ENCODE data around the gene ZNF787. TPM values are rescaled to one million over a fixed set of nuclear protein-coding genes. Genes with fewer than 3 reads are reported as not detected.

The ZNF787 gene
- total and polyA plus RNA-seq, 2 donors (not counting 3 experiments of a cell fraction or from before 2014, with no cell fraction given): 11.6 to 32.7 TPM

- no peak for DNase-seq (ENCODE audit: low read depth, low spot score)
- no peak for FAIRE-seq
- TF ChIP-seq GATA2 (IDR thresholded peaks at IDR 0.05; ENCODE audit: insufficient read depth, insufficient read length, low read depth, low read length): no peak
- no peak for TF ChIP-seq EZH2 (IDR thresholded peaks at IDR 0.05; ENCODE audit: borderline replicate concordance, low read depth, low read length, severe bottlenecking)
- no peak for TF ChIP-seq POLR2AphosphoS5 (IDR thresholded peaks at IDR 0.05; ENCODE audit: insufficient read depth, low read depth, low read length)
- TF ChIP-seq JUN (IDR thresholded peaks at IDR 0.05; ENCODE audit: borderline replicate concordance, insufficient read depth, insufficient read length, low read depth): no peak
- TF ChIP-seq MAX (IDR thresholded peaks at IDR 0.05; ENCODE audit: insufficient read depth, insufficient read length): no peak
- TF ChIP-seq FOS (IDR thresholded peaks at IDR 0.05; ENCODE audit: borderline replicate concordance, insufficient read depth, low read length): no peak
- no peak for TF ChIP-seq POLR2A (IDR thresholded peaks at IDR 0.05; ENCODE audit: low read depth, low read length)
- no peak for TF ChIP-seq CTCF (IDR thresholded peaks at IDR 0.05; ENCODE audit: extremely low read depth in 1 of 2, insufficient read depth in 1 of 2, low read depth in 1 of 2, low read length in 2 of 2)
- TF ChIP-seq MYC (IDR thresholded peaks at IDR 0.05; ENCODE audit: low read depth, low read length): no peak
- Histone ChIP-seq H3K4me3 (replicated peaks in 1 of 3; ENCODE audit: insufficient read depth in 1 of 3, low read depth in 1 of 3, low read length in 3 of 3) (no peak overlapping the region), H3K36me3 (ENCODE audit: control insufficient read depth in 2 of 2, extremely low read depth in 1 of 2, insufficient read depth in 2 of 2, low read length in 2 of 2) (no peaks in the 10 kb centered on the region), H3K4me2 (ENCODE audit: insufficient read depth, low read length) (no peak overlapping the region), H3K9ac (replicated peaks; ENCODE audit: extremely low read depth, insufficient read depth, low read length) (no peak overlapping the region), H4K20me1 (replicated peaks; ENCODE audit: control insufficient read depth, extremely low read depth, insufficient read depth, low read length) (no peaks in the 10 kb centered on the region), H3K27ac (ENCODE audit: insufficient read depth, low read depth, low read length) (no peak overlapping the region), H2AFZ (ENCODE audit: low read depth, low read length) (no peak overlapping the region), H3K27me3 (ENCODE audit: control insufficient read depth in 2 of 2, insufficient read depth in 2 of 2, low read length in 2 of 2) (no peaks in the 10 kb centered on the region), H3K4me1 (ENCODE audit: control insufficient read depth, extremely low read depth, insufficient read depth, low read length) (peaks cover 7% of the 10 kb centered on the region), H3K79me2 (ENCODE audit: control insufficient read depth, insufficient read depth, low read length) (no peaks in the 10 kb centered on the region), H3K9me3 (replicated peaks; ENCODE audit: control insufficient read depth, insufficient read depth, low read length) (no peaks in the 10 kb centered on the region), H3K9me1 (replicated peaks; ENCODE audit: control insufficient read depth, extremely low read depth, insufficient read depth, low read length) (no peaks in the 10 kb centered on the region)
- POLR2A ChIA-PET: no interaction called here
- CTCF ChIA-PET: interaction anchor here (1.8 to 8.1 kb wide), 3 partner anchors 7 to 264 kb away, joined by 9 to 144 read pairs (median 90); no protein-coding TSS in a partner anchor
- dilution Hi-C loops (cut with MboI; ENCODE audit: extremely low pct_ligation_motif_present, low sequenced_read_pairs) (no loop called here), intact Hi-C loops (cut with micrococcal nuclease) (no loop called here)
- no TSS peak for BruUV-seq (replicated peaks)
Measured at GRCh38 chr19:56069642-56070041, 51.5 kb downstream of the ZNF787 start.

Data from endothelial cell of umbilical vein (primary cell).